HepG2 (cell line): ENCODE measurements around the gene ATP8B4. TPM values are rescaled to one million over a fixed set of nuclear protein-coding genes. Genes with fewer than 3 reads are reported as not detected.

Experiments
- ATAC-seq: fragments of 200-7000 bp; cut with Tn5 transposase; 3 replicates; pipeline ENCODE4 v1.9.1; 2020; ENCODE audit warnings: mild to moderate bottlenecking, moderate library complexity
- BruUV-seq: library from RNA; stranded (reverse); fragments of 400-500 nt; replicated peaks from 2 replicates; lab custom pipeline; 2021; lab: Mats Ljungman, UMichigan
- CTCF ChIA-PET: fragments of 300-600 bp; formaldehyde crosslinking; extraction: SDS; loops from one replicate; lab custom pipeline; 2021; ENCODE audit warnings: low total read pairs, inconsistent platforms, low intra/inter-chr PET ratio; lab: Yijun Ruan, JAX
- POLR2A ChIA-PET: fragments of 350-600 bp; sonication (Branson Sonifier 250); formaldehyde crosslinking; loops from one replicate; lab custom pipeline; 2020; ENCODE audit warnings: antibody characterized with exemption, inconsistent platforms; lab: Yijun Ruan, JAX
- DNase-seq: peaks from one replicate; pipeline ENCODE4 v3.0.0-alpha.2; 2015; ENCODE audit warnings: low spot score
- FAIRE-seq: peaks from 3 replicates; lab custom pipeline; 2011; peaks lifted over from hg19 to GRCh38; lab: Jason Lieb, UNC
- H2AFZ ChIP-seq: one replicate; pipeline ENCODE4 v1.6.1; 2011; ENCODE audit warnings: low read length, inconsistent platforms
- H3K27ac ChIP-seq: fragments of 300-600 bp; 3 replicates; pipeline ENCODE4 v1.8.0; 2011; ENCODE audit warnings: mixed run types, mild to moderate bottlenecking, mixed read lengths, low read length, inconsistent platforms; ENCODE audit not compliant: insufficient read depth; ENCODE audit errors: extremely low read length
- H3K27me3 ChIP-seq, 2 experiments: fragments of 200-600 bp in 1 of 2; 2 replicates in 1 of 2; 3 replicates in 1 of 2; pipeline versions ENCODE4 v1.6.0 to v1.8.0; 2011; ENCODE audit warnings: low read length in 2 of 2, mild to moderate bottlenecking in 2 of 2, moderate library complexity in 2 of 2, inconsistent platforms in 1 of 2; ENCODE audit not compliant: insufficient read depth in 2 of 2, control insufficient read depth in 1 of 2
- H3K36me3 ChIP-seq, 2 experiments: fragments of 200-600 bp in 1 of 2; replicated peaks in 1 of 2; 2 replicates in 1 of 2; 3 replicates in 1 of 2; pipeline versions ENCODE4 v1.5.1 to v1.8.0; 2011; ENCODE audit warnings: low read length in 2 of 2, inconsistent platforms in 1 of 2; ENCODE audit not compliant: insufficient read depth in 2 of 2, control insufficient read depth in 1 of 2
- H3K4me1 ChIP-seq: 2 replicates; pipeline ENCODE4 v1.5.1; 2012; ENCODE audit warnings: low read length, inconsistent platforms; ENCODE audit not compliant: insufficient read depth
- H3K4me2 ChIP-seq: 2 replicates; pipeline ENCODE4 v1.6.0; 2011; ENCODE audit warnings: low read depth, low read length, inconsistent platforms
- H3K4me3 ChIP-seq, 3 experiments: fragments of 200-600 bp in 1 of 3; sonication (generic), shearing (Covaris generic) in 1 of 3; replicated peaks in 1 of 3; 2 replicates each; pipeline ENCODE4 v1.5.1; 2011 to 2016; ENCODE audit warnings: low read length in 3 of 3, inconsistent platforms in 2 of 3, low read depth in 2 of 3, mild to moderate bottlenecking in 2 of 3, control low read depth in 1 of 3, mixed read lengths in 1 of 3; ENCODE audit not compliant: insufficient read depth in 1 of 3
- H3K79me2 ChIP-seq: one replicate; pipeline ENCODE4 v1.6.1; 2011; ENCODE audit warnings: low read length, inconsistent platforms; ENCODE audit not compliant: insufficient read depth
- H3K9ac ChIP-seq: 2 replicates; pipeline ENCODE4 v1.6.0; 2011; ENCODE audit warnings: mild to moderate bottlenecking, low read depth, low read length, inconsistent platforms; ENCODE audit not compliant: insufficient read depth
- H3K9me3 ChIP-seq: 2 replicates; pipeline ENCODE4 v1.5.1; 2012; ENCODE audit warnings: mild to moderate bottlenecking, low read length
- H4K20me1 ChIP-seq: 2 replicates; pipeline ENCODE4 v1.6.0; 2011; ENCODE audit warnings: inconsistent platforms, mild to moderate bottlenecking, low read length, moderate library complexity; ENCODE audit not compliant: insufficient read depth
- E2F1 ChIP-seq: sonication (generic); formaldehyde crosslinking; IDR thresholded peaks from 2 replicates; pipeline ENCODE4 v1.5.0; 2020; ENCODE audit warnings: missing genetic modification reagents
- EHMT2 ChIP-seq: fragments of 200-600 bp; sonication (generic); IDR thresholded peaks from 2 replicates; pipeline ENCODE4 v1.7.0; 2017; ENCODE audit warnings: antibody characterized with exemption, low read depth, low read length, borderline replicate concordance
- KDM1A ChIP-seq: IDR thresholded peaks from 2 replicates; pipeline ENCODE4 v1.6.1; 2016; ENCODE audit warnings: missing compliant biosample characterization
- MAFF ChIP-seq: IDR thresholded peaks from 2 replicates; pipeline ENCODE4 v1.6.1; 2011; ENCODE audit warnings: low read depth, low read length, improper control_type of control experiment
- SKI ChIP-seq: fragments of 450-650 bp; IDR thresholded peaks from one replicate; pipeline ENCODE4 v1.6.1; 2018; ENCODE audit warnings: mild to moderate bottlenecking; ENCODE audit not compliant: partially characterized antibody
- SP2 ChIP-seq: sonication (generic); formaldehyde crosslinking; IDR thresholded peaks from 2 replicates; pipeline ENCODE4 v1.5.1; 2020; ENCODE audit warnings: mild to moderate bottlenecking, missing genetic modification reagents
- SRY ChIP-seq: sonication (generic); formaldehyde crosslinking; IDR thresholded peaks from 2 replicates; pipeline ENCODE4 v1.8.0; 2022; ENCODE audit warnings: mild to moderate bottlenecking, missing genetic modification reagents
- THAP8 ChIP-seq: sonication (generic); formaldehyde crosslinking; IDR thresholded peaks from 2 replicates; pipeline ENCODE4 v1.5.1; 2020; ENCODE audit warnings: missing genetic modification reagents, mild to moderate bottlenecking, borderline replicate concordance
- ZBTB37 ChIP-seq: sonication (generic); formaldehyde crosslinking; IDR thresholded peaks from 2 replicates; pipeline ENCODE4 v1.4.0; 2020; ENCODE audit warnings: mild to moderate bottlenecking, missing genetic modification reagents
- ZKSCAN8 ChIP-seq: IDR thresholded peaks from 2 replicates; pipeline ENCODE4 v1.6.1; 2016; ENCODE audit warnings: borderline replicate concordance, missing genetic modification reagents, missing compliant biosample characterization
- ZNF225 ChIP-seq: sonication (generic); formaldehyde crosslinking; IDR thresholded peaks from 2 replicates; pipeline ENCODE4 v1.4.0; 2020; ENCODE audit warnings: mild to moderate bottlenecking, missing genetic modification reagents
- ZNF251 ChIP-seq: sonication (generic); formaldehyde crosslinking; IDR thresholded peaks from 2 replicates; pipeline ENCODE4 v1.9.0; 2021; ENCODE audit warnings: mild to moderate bottlenecking, missing genetic modification reagents
- ZNF652 ChIP-seq: IDR thresholded peaks from 2 replicates; pipeline ENCODE4 v1.6.1; 2016; ENCODE audit warnings: low read depth, borderline replicate concordance
- ZNF704 ChIP-seq: sonication (generic); formaldehyde crosslinking; IDR thresholded peaks from 2 replicates; pipeline ENCODE4 v1.8.1; 2023; ENCODE audit warnings: mild to moderate bottlenecking, inconsistent platforms, moderate library complexity, missing genetic modification reagents, borderline replicate concordance
- ZNF761 ChIP-seq: sonication (generic); formaldehyde crosslinking; conservative IDR thresholded peaks from 2 replicates; pipeline ENCODE4 v1.4.0; 2020; ENCODE audit warnings: mild to moderate bottlenecking, missing genetic modification reagents
- WGBS: methylation state at CpG from one replicate; pipeline ENCODE4 v1.1.6; 2017; ENCODE audit warnings: low lambda C conversion rate; 5-methylcytosine and 5-hydroxymethylcytosine counted together
- in situ Hi-C: cut with HindIII; loops from 2 replicates; pipeline ENCODE4 v1.10.0; 2017; ENCODE audit warnings: low pct_unique_long_range_greater_than_20kb; ENCODE audit not compliant: extremely low pct_ligation_motif_present
- intact Hi-C: fragments of 100-400 bp; cut with micrococcal nuclease; formaldehyde crosslinking; loops from one replicate; pipeline ENCODE4 v1.10.0; 2022; ENCODE audit not compliant: unreplicated experiment
- polyA plus RNA-seq, 8 experiments: library from polyadenylated mRNA; depleted of rRNA in 3 of 8; stranded (reverse) in 7 of 8; unstranded in 1 of 8; fragments of >200 nt; fragmentation: Illumina TruSeq in 4 of 8; extraction: Trizol in 4 of 8; gene quantifications; 2 replicates each; pipeline versions ENCODE4 v1.2.1 to v1.2.3, GENCODE V29; 2011 to 2016; ENCODE audit warnings: low read depth in 4 of 8, missing spikeins in 1 of 8, mixed read lengths in 1 of 8; ENCODE audit not compliant: insufficient read depth in 1 of 8
- total RNA-seq, 5 experiments: library from RNA; depleted of rRNA; stranded (reverse); fragments of >200 nt; fragmentation: Illumina TruSeq; extraction: Trizol; gene quantifications; 2 replicates each; pipeline ENCODE4 v1.2.3, GENCODE V29; 2016; ENCODE audit warnings: low read depth in 1 of 5
- TF ChIP-seq, protein P1 (sequence below): IDR thresholded peaks from 2 replicates; pipeline ENCODE4 v1.6.1; 2016; ENCODE audit warnings: low read depth, control low read depth
- TF ChIP-seq, protein P2 (sequence below): sonication (generic); formaldehyde crosslinking; IDR thresholded peaks from 2 replicates; pipeline ENCODE4 v1.5.0; 2020; ENCODE audit warnings: mild to moderate bottlenecking, low read depth, missing genetic modification reagents, borderline replicate concordance

Gene ATP8B4
- total and polyA plus RNA-seq, 2 of the 13 experiments (the other 11 are each of a cell fraction or from before 2014, with no cell fraction given) = 0.24 to 0.69 TPM

DNA sequence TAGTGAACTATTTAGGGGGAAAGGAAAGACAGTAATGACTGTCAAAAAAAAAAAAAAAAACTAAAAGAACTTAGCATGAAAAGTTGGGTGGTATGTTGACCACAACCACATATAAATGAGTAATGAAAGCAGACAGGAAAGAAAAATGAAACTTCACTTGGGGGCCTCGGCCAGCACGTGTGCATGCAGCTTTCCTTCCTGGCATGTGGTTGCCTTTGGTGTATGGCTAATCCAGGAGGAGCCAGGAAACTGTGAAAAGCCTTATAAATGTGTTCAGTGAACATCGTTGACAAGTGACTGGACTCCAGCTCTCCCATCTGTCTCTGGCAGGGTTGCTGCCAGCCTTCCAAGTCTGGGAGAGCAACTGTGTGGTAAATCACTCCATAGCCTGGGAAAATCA lies 303.1 kb downstream of the ATP8B4 start:
- H2AFZ ChIP-seq = no peak overlapping the region
- no peak for FAIRE-seq
- H3K4me3 ChIP-seq = no peak overlapping the region
- no peaks in the 10 kb centered on the region for H3K9me3 ChIP-seq
- no peaks in the 10 kb centered on the region for H3K36me3 ChIP-seq
- no peak for TF ChIP-seq SP2 (CRISPR knock-in tag)
- no peak for TF ChIP-seq ZNF225 (CRISPR knock-in tag)
- TF ChIP-seq ZNF652 = no peak
- TF ChIP-seq, protein P1, sequence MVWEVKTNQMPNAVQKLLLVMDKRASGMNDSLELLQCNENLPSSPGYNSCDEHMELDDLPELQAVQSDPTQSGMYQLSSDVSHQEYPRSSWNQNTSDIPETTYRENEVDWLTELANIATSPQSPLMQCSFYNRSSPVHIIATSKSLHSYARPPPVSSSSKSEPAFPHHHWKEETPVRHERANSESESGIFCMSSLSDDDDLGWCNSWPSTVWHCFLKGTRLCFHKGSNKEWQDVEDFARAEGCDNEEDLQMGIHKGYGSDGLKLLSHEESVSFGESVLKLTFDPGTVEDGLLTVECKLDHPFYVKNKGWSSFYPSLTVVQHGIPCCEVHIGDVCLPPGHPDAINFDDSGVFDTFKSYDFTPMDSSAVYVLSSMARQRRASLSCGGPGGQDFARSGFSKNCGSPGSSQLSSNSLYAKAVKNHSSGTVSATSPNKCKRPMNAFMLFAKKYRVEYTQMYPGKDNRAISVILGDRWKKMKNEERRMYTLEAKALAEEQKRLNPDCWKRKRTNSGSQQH = no peak
- no peak for TF ChIP-seq SKI
- TF ChIP-seq ZNF761 (CRISPR knock-in tag) = no peak
- TF ChIP-seq ZNF251 (CRISPR knock-in tag) = no peak
- TF ChIP-seq EHMT2 = no peak
- TF ChIP-seq, protein P2, sequence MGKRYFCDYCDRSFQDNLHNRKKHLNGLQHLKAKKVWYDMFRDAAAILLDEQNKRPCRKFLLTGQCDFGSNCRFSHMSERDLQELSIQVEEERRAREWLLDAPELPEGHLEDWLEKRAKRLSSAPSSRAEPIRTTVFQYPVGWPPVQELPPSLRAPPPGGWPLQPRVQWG (CRISPR knock-in tag) = no peak
- no peak for TF ChIP-seq ZNF704 (CRISPR knock-in tag)
- TF ChIP-seq MAFF = no peak
- TF ChIP-seq ZKSCAN8 (CRISPR knock-in tag) = no peak
- no peak for TF ChIP-seq E2F1
- TF ChIP-seq SRY (CRISPR knock-in tag) = no peak
- no peak for TF ChIP-seq ZBTB37 (CRISPR knock-in tag)
- no peak for TF ChIP-seq THAP8 (CRISPR knock-in tag)
- TF ChIP-seq KDM1A (CRISPR knock-in tag) = no peak
- TF ChIP-seq, all 625 proteins: peak for 0
- WGBS = 22% methylated on average over 3 of the region's 3 CpGs
- Histone ChIP-seq H3K4me1 (no peaks in the 10 kb centered on the region), H3K27ac (no peak overlapping the region), H3K27me3 (no peaks in the 10 kb centered on the region), H3K4me2 (no peak overlapping the region), H4K20me1 (no peaks in the 10 kb centered on the region), H3K9ac (no peak overlapping the region), H3K79me2 (no peaks in the 10 kb centered on the region)
- intact Hi-C loops = no loop called here
- no peak for ATAC-seq
- DNase-seq = no peak
- POLR2A ChIA-PET = no interaction called here
- in situ Hi-C loops = no loop called here
- CTCF ChIA-PET = no interaction called here
- BruUV-seq = no TSS peak
